Neural cell (in vitro differentiated cells): ENCODE measurements around the gene PRSS50. TPM values are rescaled to one million over a fixed set of nuclear protein-coding genes. Genes with fewer than 3 reads are reported as not detected.

Experiments used
- H2AFZ ChIP-seq: fragments of 200-600, 300-800 bp; sonication (generic), shearing (Covaris generic); 2 replicates; pipeline ENCODE4 v1.6.0; 2014; ENCODE audit warnings: low read depth, mild to moderate bottlenecking, antibody characterized with exemption, low read length, moderate library complexity
- H3F3A ChIP-seq: fragments of 200-600 bp; shearing (Covaris generic); 2 replicates; pipeline ENCODE4 v1.6.1; 2016; ENCODE audit warnings: mild to moderate bottlenecking, moderate library complexity, mixed read lengths, antibody characterized with exemption, low read length; ENCODE audit not compliant: insufficient read depth, poor library complexity, severe bottlenecking
- H3K27ac ChIP-seq: fragments of 200-600, 300-800 bp; sonication (generic), shearing (Covaris generic); 2 replicates; pipeline ENCODE4 v1.5.1; 2014; ENCODE audit warnings: mild to moderate bottlenecking, low read length, moderate library complexity
- H3K27me3 ChIP-seq: fragments of 300-800, 200-600 bp; sonication (generic), shearing (Covaris generic); 2 replicates; pipeline ENCODE4 v1.6.0; 2014; ENCODE audit warnings: mild to moderate bottlenecking, low read depth, low read length, moderate library complexity; ENCODE audit not compliant: insufficient read depth
- H3K36me3 ChIP-seq: fragments of 300-800, 200-600 bp; sonication (generic), shearing (Covaris generic); 2 replicates; pipeline ENCODE4 v1.5.1; 2014; ENCODE audit warnings: mild to moderate bottlenecking, antibody characterized with exemption, low read length, moderate library complexity; ENCODE audit not compliant: insufficient read depth
- H3K4me2 ChIP-seq: fragments of 300-800, 200-600 bp; sonication (generic), shearing (Covaris generic); 2 replicates; pipeline ENCODE4 v1.6.0; 2014; ENCODE audit warnings: mild to moderate bottlenecking, low read length
- H3K4me3 ChIP-seq: fragments of 300-800, 200-600 bp; sonication (generic), shearing (Covaris generic); 2 replicates; pipeline ENCODE4 v1.5.1; 2014; ENCODE audit warnings: mild to moderate bottlenecking, low read length, moderate library complexity
- H3K79me2 ChIP-seq: fragments of 200-600 bp; shearing (Covaris generic); replicated peaks from 2 replicates; pipeline ENCODE4 v1.6.0; 2014; ENCODE audit warnings: mild to moderate bottlenecking, low read length, moderate library complexity; ENCODE audit not compliant: insufficient read depth
- H3K9ac ChIP-seq: fragments of 300-800, 200-600 bp; sonication (generic), shearing (Covaris generic); 2 replicates; pipeline ENCODE4 v1.6.1; 2016; ENCODE audit warnings: mild to moderate bottlenecking, low read length, mixed read lengths
- H3K9me2 ChIP-seq: fragments of 200-600 bp; shearing (Covaris generic); 2 replicates; pipeline ENCODE4 v1.6.1; 2016; ENCODE audit warnings: mild to moderate bottlenecking, low read length, mixed read lengths; ENCODE audit not compliant: insufficient read depth
- H3K9me3 ChIP-seq: fragments of 200-600, 300-800 bp; sonication (generic), shearing (Covaris generic); 2 replicates; pipeline ENCODE4 v1.6.1; 2016; ENCODE audit warnings: mild to moderate bottlenecking, mixed run types, low read length, moderate library complexity, mixed read lengths
- H4K20me1 ChIP-seq: fragments of 200-600 bp; shearing (Covaris generic); 2 replicates; pipeline ENCODE4 v1.6.1; 2016; ENCODE audit warnings: mild to moderate bottlenecking, mixed run types; ENCODE audit not compliant: insufficient read depth
- CTCF ChIP-seq: fragments of 450-650 bp; IDR thresholded peaks from 2 replicates; pipeline ENCODE4 v1.5.1; 2014; ENCODE audit warnings: antibody characterized with exemption, mild to moderate bottlenecking, moderate library complexity; ENCODE audit not compliant: poor library complexity, severe bottlenecking
- EP300 ChIP-seq: fragments of 450-650 bp; conservative IDR thresholded peaks from 2 replicates; pipeline ENCODE4 v1.6.1; 2014; ENCODE audit warnings: antibody characterized with exemption, mild to moderate bottlenecking, moderate library complexity; ENCODE audit not compliant: poor library complexity, severe bottlenecking
- EZH2 ChIP-seq: fragments of 200-600, 300-800 bp; shearing (Covaris generic), sonication (generic); IDR thresholded peaks from 2 replicates; pipeline ENCODE4 v1.6.1; 2014; ENCODE audit warnings: antibody characterized with exemption, low read length, borderline replicate concordance, mild to moderate bottlenecking; ENCODE audit not compliant: insufficient read depth, poor library complexity, severe bottlenecking
- MXI1 ChIP-seq: fragments of 450-650 bp; conservative IDR thresholded peaks from 2 replicates; pipeline ENCODE4 v1.6.1; 2014; ENCODE audit warnings: antibody characterized with exemption, mild to moderate bottlenecking; ENCODE audit not compliant: poor library complexity, severe bottlenecking
- POLR2AphosphoS5 ChIP-seq: IDR thresholded peaks from 2 replicates; pipeline ENCODE4 v1.6.1; 2012
- RAD21 ChIP-seq: fragments of 450-650 bp; conservative IDR thresholded peaks from 2 replicates; pipeline ENCODE4 v1.6.1; 2014; ENCODE audit warnings: antibody characterized with exemption, mild to moderate bottlenecking, moderate library complexity
- REST ChIP-seq: IDR thresholded peaks from 2 replicates; pipeline ENCODE4 v1.6.1; 2012; ENCODE audit warnings: borderline replicate concordance
- TAF1 ChIP-seq: IDR thresholded peaks from 2 replicates; pipeline ENCODE4 v1.6.1; 2012; ENCODE audit warnings: low read depth
- polyA plus RNA-seq: library from polyadenylated mRNA; depleted of rRNA; stranded (reverse); fragments of >200 nt; gene quantifications from 2 replicates; pipeline ENCODE4 v1.2.3, GENCODE V29; 2014

PRSS50 gene
- polyA plus RNA-seq, 1 donor from 2014 or later, result not detected

- no peak overlapping the region for H2AFZ ChIP-seq
- H3K36me3 ChIP-seq, result no peaks in the 10 kb centered on the region
- H3K4me2 ChIP-seq, result no peak overlapping the region
- no peaks in the 10 kb centered on the region for H3K9me3 ChIP-seq
- H3K9me2 ChIP-seq, result no peaks in the 10 kb centered on the region
- no peak overlapping the region for H3K4me3 ChIP-seq
- H3K27ac ChIP-seq, result no peak overlapping the region
- no peaks in the 10 kb centered on the region for H4K20me1 ChIP-seq
- no peaks in the 10 kb centered on the region for H3F3A ChIP-seq
- H3K27me3 ChIP-seq, result no peaks in the 10 kb centered on the region
- H3K79me2 ChIP-seq, result no peaks in the 10 kb centered on the region
- H3K9ac ChIP-seq, result no peak overlapping the region
- TF ChIP-seq RAD21, result no peak
- no peak for TF ChIP-seq CTCF
- no peak for TF ChIP-seq EP300
- no peak for TF ChIP-seq MXI1
- no peak for TF ChIP-seq POLR2AphosphoS5
- no peak for TF ChIP-seq EZH2
Measured at GRCh38 chr3:46669191-46669999, 48.3 kb downstream of the PRSS50 start.

GRCh38 chr3:46668591-46668990, 49.1 kb downstream of the PRSS50 start:
- Histone ChIP-seq H3F3A (no peaks in the 10 kb centered on the region), H3K27me3 (no peaks in the 10 kb centered on the region), H3K4me2 (no peak overlapping the region), H3K9me3 (no peaks in the 10 kb centered on the region), H3K27ac (no peak overlapping the region), H3K4me3 (no peak overlapping the region), H3K9me2 (no peaks in the 10 kb centered on the region), H3K36me3 (no peaks in the 10 kb centered on the region), H3K79me2 (no peaks in the 10 kb centered on the region), H2AFZ (no peak overlapping the region), H3K9ac (no peak overlapping the region), H4K20me1 (no peaks in the 10 kb centered on the region)
- TF ChIP-seq RAD21 (no peak), MXI1 (no peak), REST (no peak), EZH2 (no peak), CTCF (no peak), TAF1 (no peak), POLR2AphosphoS5 (no peak)
